Ishikawa (cell line): ENCODE results near the gene POU3F1.

Source experiments
- CEBPB ChIP-seq: IDR thresholded peaks from 2 replicates; pipeline ENCODE4 v1.6.1; 2012
- CREB1 ChIP-seq: IDR thresholded peaks from 2 replicates; pipeline ENCODE4 v1.6.1; 2012; ENCODE audit warnings: low read depth
- EGR1 ChIP-seq: IDR thresholded peaks from 2 replicates; pipeline ENCODE4 v1.6.1; 2012
- EP300 ChIP-seq: IDR thresholded peaks from 2 replicates; pipeline ENCODE4 v1.6.1; 2012; ENCODE audit warnings: borderline replicate concordance
- FOXM1 ChIP-seq: IDR thresholded peaks from 2 replicates; pipeline ENCODE4 v1.6.1; 2012; ENCODE audit warnings: low read depth, borderline replicate concordance
- MAX ChIP-seq: IDR thresholded peaks from 2 replicates; pipeline ENCODE4 v1.6.1; 2012
- NFIC ChIP-seq: IDR thresholded peaks from 2 replicates; pipeline ENCODE4 v1.6.1; 2012
- RAD21 ChIP-seq: IDR thresholded peaks from 2 replicates; pipeline ENCODE4 v1.6.1; 2012; ENCODE audit warnings: low read depth
- REST ChIP-seq: IDR thresholded peaks from 2 replicates; pipeline ENCODE4 v1.6.1; 2012; ENCODE audit warnings: low read depth, mild to moderate bottlenecking
- TAF1 ChIP-seq: IDR thresholded peaks from 2 replicates; pipeline ENCODE4 v1.6.1; 2012; ENCODE audit warnings: low read depth, mild to moderate bottlenecking
- TCF12 ChIP-seq: IDR thresholded peaks from 2 replicates; pipeline ENCODE4 v1.6.1; 2012; ENCODE audit warnings: low read depth
- TEAD4 ChIP-seq: IDR thresholded peaks from 2 replicates; pipeline ENCODE4 v1.6.1; 2012
- USF1 ChIP-seq: IDR thresholded peaks from 2 replicates; pipeline ENCODE4 v1.6.1; 2012
- YY1 ChIP-seq: IDR thresholded peaks from 2 replicates; pipeline ENCODE4 v1.6.1; 2012; ENCODE audit warnings: low read depth
- ZBTB7A ChIP-seq: IDR thresholded peaks from 2 replicates; pipeline ENCODE4 v1.6.1; 2012; ENCODE audit warnings: low read depth

POU3F1 gene

GRCh38 chr1:38028105-38028591 is 18.4 kb downstream of the POU3F1 start:
- TF ChIP-seq EP300 = no peak
- no peak for TF ChIP-seq NFIC
- TF ChIP-seq FOXM1 = no peak
- no peak for TF ChIP-seq RAD21

GRCh38 chr1:38027201-38028104 is 19.1 kb downstream of the POU3F1 start:
- TF ChIP-seq USF1 (no peak), TEAD4 (no peak), REST (no peak), CREB1 (no peak), EGR1 (no peak), RAD21 (no peak), CEBPB (no peak), NFIC (no peak), TAF1 (no peak), FOXM1 (no peak), EP300 (no peak), MAX (no peak), TCF12 (no peak), ZBTB7A (no peak), YY1 (no peak)

GRCh38 chr1:38026592-38027200 is 19.9 kb downstream of the POU3F1 start:
- TF ChIP-seq RAD21 = peak; percentile 56
- no peak for TF ChIP-seq EGR1

GRCh38 chr1:38025664-38026063 is 20.9 kb downstream of the POU3F1 start:
- no peak for TF ChIP-seq USF1
- no peak for TF ChIP-seq EGR1
- TF ChIP-seq REST = no peak
- TF ChIP-seq MAX = no peak
- TF ChIP-seq ZBTB7A = no peak
- TF ChIP-seq TCF12 = no peak
- no peak for TF ChIP-seq NFIC
- TF ChIP-seq TEAD4 = no peak
- TF ChIP-seq TAF1 = no peak

- no peak for TF ChIP-seq RAD21
Measured at GRCh38 chr1:38025233-38025632, 21.4 kb downstream of the POU3F1 start.

GRCh38 chr1:38022810-38023209 is 23.8 kb downstream of the POU3F1 start:
- TF ChIP-seq YY1 = no peak
- TF ChIP-seq REST = no peak
- TF ChIP-seq TAF1 = no peak
- no peak for TF ChIP-seq FOXM1
- TF ChIP-seq EP300 = no peak
- no peak for TF ChIP-seq RAD21
- no peak for TF ChIP-seq TEAD4
- no peak for TF ChIP-seq ZBTB7A
- no peak for TF ChIP-seq EGR1
- no peak for TF ChIP-seq CEBPB
- no peak for TF ChIP-seq CREB1
- no peak for TF ChIP-seq TCF12
- TF ChIP-seq USF1 = no peak
